ENCODE measurements around the gene XIRP1. TPM values are rescaled to one million over a fixed set of nuclear protein-coding genes. Genes with fewer than 3 reads are reported as not detected.

XIRP1 gene
- total RNA-seq, 1 donor from 2014 or later = 0.08 TPM

- H3K4me3 ChIP-seq (ENCODE audit: low read depth, low read length) = no peak overlapping the region
- H3K36me3 ChIP-seq (ENCODE audit: control insufficient read depth, insufficient read depth, low read length) = no peaks in the 10 kb centered on the region
- no peak for TF ChIP-seq CTCF (IDR thresholded peaks at IDR 0.05; ENCODE audit: insufficient read depth, low read length, poor library complexity, severe bottlenecking)
- H3K27me3 ChIP-seq (ENCODE audit: control insufficient read depth, insufficient read depth, low read length) = no peaks in the 10 kb centered on the region
- no peak for DNase-seq (ENCODE audit: low read depth)
Measured at GRCh38 chr3:39188271-39189149, 3.9 kb downstream of the XIRP1 start.

GRCh38 chr3:39187372-39188155, 4.8 kb downstream of the XIRP1 start:
- Histone ChIP-seq H3K27me3 (ENCODE audit: control insufficient read depth, insufficient read depth, low read length) (no peaks in the 10 kb centered on the region), H3K36me3 (ENCODE audit: control insufficient read depth, insufficient read depth, low read length) (no peaks in the 10 kb centered on the region), H3K4me3 (ENCODE audit: low read depth, low read length) (no peak overlapping the region)
- no peak for DNase-seq (ENCODE audit: low read depth)
- TF ChIP-seq CTCF (IDR thresholded peaks at IDR 0.05; ENCODE audit: insufficient read depth, low read length, poor library complexity, severe bottlenecking) = no peak

- no peak overlapping the region for H3K4me3 ChIP-seq (ENCODE audit: low read depth, low read length)
- H3K36me3 ChIP-seq (ENCODE audit: control insufficient read depth, insufficient read depth, low read length) = no peaks in the 10 kb centered on the region
Measured at GRCh38 chr3:39186692-39187151, 5.7 kb downstream of the XIRP1 start.

GRCh38 chr3:39185959-39186691, 6.3 kb downstream of the XIRP1 start:
- DNase-seq (ENCODE audit: low read depth) = no peak
- no peak overlapping the region for H3K4me3 ChIP-seq (ENCODE audit: low read depth, low read length)
- no peaks in the 10 kb centered on the region for H3K36me3 ChIP-seq (ENCODE audit: control insufficient read depth, insufficient read depth, low read length)
- no peaks in the 10 kb centered on the region for H3K27me3 ChIP-seq (ENCODE audit: control insufficient read depth, insufficient read depth, low read length)
- no peak for TF ChIP-seq CTCF (IDR thresholded peaks at IDR 0.05; ENCODE audit: insufficient read depth, low read length, poor library complexity, severe bottlenecking)

More at GRCh38 chr3:39186692-39187151, 5.7 kb downstream of the XIRP1 start:
- no peaks in the 10 kb centered on the region for H3K27me3 ChIP-seq (ENCODE audit: control insufficient read depth, insufficient read depth, low read length)
- no peak for DNase-seq (ENCODE audit: low read depth)
- no peak for TF ChIP-seq CTCF (IDR thresholded peaks at IDR 0.05; ENCODE audit: insufficient read depth, low read length, poor library complexity, severe bottlenecking)

GRCh38 chr3:39185326-39185958, 7.0 kb downstream of the XIRP1 start:
- no peak for TF ChIP-seq CTCF (IDR thresholded peaks at IDR 0.05; ENCODE audit: insufficient read depth, low read length, poor library complexity, severe bottlenecking)
- no peaks in the 10 kb centered on the region for H3K36me3 ChIP-seq (ENCODE audit: control insufficient read depth, insufficient read depth, low read length)
- no peaks in the 10 kb centered on the region for H3K27me3 ChIP-seq (ENCODE audit: control insufficient read depth, insufficient read depth, low read length)
- H3K4me3 ChIP-seq (ENCODE audit: low read depth, low read length) = no peak overlapping the region
- DNase-seq (ENCODE audit: low read depth) = no peak

Measured in kidney epithelial cell (primary cell).